GM12878 (cell line): ENCODE results near the gene IRF6. TPM values are rescaled to one million over a fixed set of nuclear protein-coding genes. Genes with fewer than 3 reads are reported as not detected.

ENCODE experiments used
- ATF3 ChIP-seq: IDR thresholded peaks from 2 replicates; pipeline ENCODE4 v1.6.1; 2011; ENCODE audit warnings: low read depth, mild to moderate bottlenecking, low read length, moderate library complexity, borderline replicate concordance; ENCODE audit errors: extremely low read depth
- BRCA1 ChIP-seq: IDR thresholded peaks from 2 replicates; pipeline ENCODE4 v1.6.1; 2011; ENCODE audit warnings: low read depth, low read length, improper control_type of control experiment
- CBFB ChIP-seq: IDR thresholded peaks from 2 replicates; pipeline ENCODE4 v1.6.1; 2016; ENCODE audit warnings: antibody characterized with exemption, low read depth
- GABPA ChIP-seq: IDR thresholded peaks from 2 replicates; pipeline ENCODE4 v1.6.1; 2014; ENCODE audit warnings: antibody characterized with exemption, low read depth, mild to moderate bottlenecking, inconsistent platforms
- HCFC1 ChIP-seq: fragments of 150-350 bp; IDR thresholded peaks from 2 replicates; pipeline ENCODE4 v1.6.1; 2014; ENCODE audit warnings: low read length
- IRF3 ChIP-seq: fragments of 450-650 bp; IDR thresholded peaks from 2 replicates; pipeline ENCODE4 v1.6.1; 2014; ENCODE audit warnings: mild to moderate bottlenecking
- IRF5 ChIP-seq: fragments of 450-650 bp; IDR thresholded peaks from 2 replicates; pipeline ENCODE4 v1.6.1; 2017; ENCODE audit warnings: borderline replicate concordance
- KLF5 ChIP-seq: fragments of 450-650 bp; IDR thresholded peaks from 2 replicates; pipeline ENCODE4 v1.6.1; 2014; ENCODE audit warnings: mild to moderate bottlenecking; ENCODE audit not compliant: partially characterized antibody
- MTA2 ChIP-seq: fragments of 450-650 bp; IDR thresholded peaks from 2 replicates; pipeline ENCODE4 v1.6.1; 2016; ENCODE audit warnings: low read depth, mild to moderate bottlenecking, moderate library complexity
- NR2C2 ChIP-seq: IDR thresholded peaks from 2 replicates; pipeline ENCODE4 v1.6.1; 2011; ENCODE audit warnings: borderline replicate concordance, low read depth; ENCODE audit not compliant: control insufficient read depth, insufficient read length
- NR2F1 ChIP-seq: fragments of 450-650 bp; conservative IDR thresholded peaks from 2 replicates; pipeline ENCODE4 v1.6.1; 2017; ENCODE audit warnings: mild to moderate bottlenecking
- PML ChIP-seq: IDR thresholded peaks from 2 replicates; pipeline ENCODE4 v1.6.1; 2012; ENCODE audit warnings: low read length, inconsistent platforms
- POLR2A ChIP-seq: IDR thresholded peaks from 2 replicates; pipeline ENCODE4 v1.6.1; 2011; ENCODE audit warnings: low read depth, mild to moderate bottlenecking, low read length
- RAD51 ChIP-seq: fragments of 450-650 bp; IDR thresholded peaks from 2 replicates; pipeline ENCODE4 v1.6.1; 2016; ENCODE audit warnings: moderate library complexity, mild to moderate bottlenecking, inconsistent platforms
- RELB ChIP-seq: fragments of 450-650 bp; IDR thresholded peaks from 2 replicates; pipeline ENCODE4 v1.6.1; 2017; ENCODE audit warnings: low read depth, mild to moderate bottlenecking, moderate library complexity
- SIX5 ChIP-seq: IDR thresholded peaks from 2 replicates; pipeline ENCODE4 v1.6.1; 2011; ENCODE audit warnings: mild to moderate bottlenecking, low read depth, low read length, moderate library complexity; ENCODE audit not compliant: severe bottlenecking
- SMC3 ChIP-seq: IDR thresholded peaks from 2 replicates; pipeline ENCODE4 v1.6.1; 2011; ENCODE audit warnings: low read length, improper control_type of control experiment, borderline replicate concordance
- SUPT20H ChIP-seq: IDR thresholded peaks from 2 replicates; pipeline ENCODE4 v1.6.1; 2011; ENCODE audit warnings: low read depth, mild to moderate bottlenecking, low read length, moderate library complexity, borderline replicate concordance; ENCODE audit not compliant: control insufficient read depth
- TBL1XR1 ChIP-seq: IDR thresholded peaks from 2 replicates; pipeline ENCODE4 v1.6.1; 2012; ENCODE audit warnings: low read depth, low read length, improper control_type of control experiment
- ZNF24 ChIP-seq: fragments of 450-650 bp; IDR thresholded peaks from 2 replicates; pipeline ENCODE4 v1.6.1; 2017; ENCODE audit warnings: antibody characterized with exemption, mild to moderate bottlenecking
- ZNF274 ChIP-seq: IDR thresholded peaks from one replicate; pipeline ENCODE4 v1.8.0; 2011; ENCODE audit not compliant: insufficient read length, insufficient read depth
- ZNF687 ChIP-seq: fragments of 450-650 bp; IDR thresholded peaks from 2 replicates; pipeline ENCODE4 v1.6.1; 2017; ENCODE audit warnings: mild to moderate bottlenecking, moderate library complexity
- ZZZ3 ChIP-seq: IDR thresholded peaks from 2 replicates; pipeline ENCODE4 v1.6.1; 2011; ENCODE audit warnings: low read depth; ENCODE audit not compliant: control insufficient read depth, insufficient read length
- polyA plus RNA-seq, 11 experiments: library from polyadenylated mRNA; depleted of rRNA in 4 of 11; unstranded in 6 of 11; stranded (reverse) in 5 of 11; fragments of >200 nt; fragmentation: Nextera tagmentation in 4 of 11; fragmentation: Illumina TruSeq in 1 of 11; extraction: Ambion mirVana in 4 of 11; extraction: Trizol in 1 of 11; gene quantifications; 1 replicate in 1 of 11; 2 replicates in 10 of 11; pipeline versions ENCODE4 v1.2.1 to v1.2.3, GENCODE V29; 2011 to 2016; ENCODE audit warnings: inconsistent platforms in 2 of 11, missing spikeins in 2 of 11, low read depth in 1 of 11
- total RNA-seq, 4 experiments: library from RNA; depleted of rRNA in 3 of 4; stranded (reverse); fragments of >200 nt in 3 of 4; fragmentation: Illumina TruSeq in 1 of 4; extraction: Trizol in 1 of 4; gene quantifications; 2 replicates each; pipeline versions ENCODE4 v1.2.1 to v1.2.3, GENCODE V29; 2013 to 2021

IRF6 gene
- total and polyA plus RNA-seq, 10 of the 15 experiments (the other 5 are each of a cell fraction or from before 2014, with no cell fraction given), result 0.04 to 0.50 (median 0.09) TPM; not detected in 1

- TF ChIP-seq TBL1XR1 (no peak), BRCA1 (no peak), ZNF687 (peak; percentile 85; the same call in 1 of the 2 replicates), SIX5 (no peak), NR2F1 (peak; percentile 83), SUPT20H (no peak), CBFB (peak; percentile 93), SMC3 (no peak; the same call in 1 of the 2 replicates), ZNF24 (no peak), PML (peak; percentile 70), ATF3 (no peak), IRF5 (no peak), HCFC1 (no peak), RELB (peak; percentile 28; the same call in 1 of the 2 replicates), ZZZ3 (no peak), NR2C2 (no peak), ZNF274 (no peak), POLR2A (peak; percentile 84), KLF5 (no peak), MTA2 (peak; percentile 55), IRF3 (no peak), GABPA (peak; percentile 28; the same call in 1 of the 2 replicates), RAD51 (no peak)
Measured at GRCh38 chr1:209755926-209756614, 49.9 kb downstream of the IRF6 start, which contains the start of gene TRAF3IP3 (continued).
